NCI-H748 (cell line): Measurements from ENCODE around the gene ARHGAP4.
A peak's percentile ranks its signal among the peaks of the same experiment; 100 is the strongest.

ENCODE experiments used
- DNase-seq: peaks from one replicate; lab custom pipeline; 2025; ENCODE audit not compliant: unreplicated experiment; lab: John Stamatoyannopoulos, UW

Gene ARHGAP4

GRCh38 chrX:153908219-153908860, 17.7 kb downstream of the ARHGAP4 start:
- no peak for DNase-seq

GRCh38 chrX:153907456-153907855, 18.6 kb downstream of the ARHGAP4 start:
- DNase-seq, result no peak

GRCh38 chrX:153906126-153906917, 19.7 kb downstream of the ARHGAP4 start:
- no peak for DNase-seq

- DNase-seq, result no peak
Observed at GRCh38 chrX:153905481-153906095, 20.5 kb downstream of the ARHGAP4 start.

- no peak for DNase-seq
Observed at GRCh38 chrX:153903991-153904957, 21.8 kb downstream of the ARHGAP4 start, which contains the start of gene AVPR2. AVPR2 (plus strand) TSS chrX:153904673; CDS start chrX:153905146, 473 bp downstream.

GRCh38 chrX:153903238-153903980, 22.7 kb downstream of the ARHGAP4 start:
- no peak for DNase-seq

GRCh38 chrX:153902385-153902784, 23.7 kb downstream of the ARHGAP4 start:
- DNase-seq, result no peak

- no peak for DNase-seq
Observed at GRCh38 chrX:153901753-153902140, 24.3 kb downstream of the ARHGAP4 start.

- DNase-seq, result peak; percentile 47
Observed at GRCh38 chrX:153900831-153901752, 25.0 kb downstream of the ARHGAP4 start.

- no peak for DNase-seq
Observed at GRCh38 chrX:153897899-153898298, 28.2 kb downstream of the ARHGAP4 start.

GRCh38 chrX:153889123-153889522, 36.9 kb downstream of the ARHGAP4 start:
- DNase-seq, result peak; percentile 67

GRCh38 chrX:153888344-153888743, 37.7 kb downstream of the ARHGAP4 start:
- DNase-seq, result no peak

GRCh38 chrX:153887385-153887784, 38.7 kb downstream of the ARHGAP4 start:
- DNase-seq, result no peak

GRCh38 chrX:153886915-153887314, 39.1 kb downstream of the ARHGAP4 start:
- DNase-seq, result no peak

- peak; percentile 56 for DNase-seq
Observed at GRCh38 chrX:153885968-153886903, 39.8 kb downstream of the ARHGAP4 start, which contains the start of gene L1CAM. L1CAM (minus strand) TSS chrX:153886173; CDS start chrX:153875836, 10,337 bp downstream.

GRCh38 chrX:153885208-153885787, 40.8 kb downstream of the ARHGAP4 start:
- peak; percentile 34 for DNase-seq

GRCh38 chrX:153884590-153884989, 41.5 kb downstream of the ARHGAP4 start:
- DNase-seq, result peak; percentile 30
